Activated T-cell treated with anti-CD3 and anti-CD28 coated beads, Interleukin-2, amount 50 U/mL, for 1 hour (primary cell): ENCODE results near the gene METTL8.
A peak's percentile ranks its signal among the peaks of the same experiment; 100 is the strongest.

Experiments used
- DNase-seq: peaks from one replicate; pipeline ENCODE4 v3.0.0-alpha.2; 2020

The METTL8 gene

DNA sequence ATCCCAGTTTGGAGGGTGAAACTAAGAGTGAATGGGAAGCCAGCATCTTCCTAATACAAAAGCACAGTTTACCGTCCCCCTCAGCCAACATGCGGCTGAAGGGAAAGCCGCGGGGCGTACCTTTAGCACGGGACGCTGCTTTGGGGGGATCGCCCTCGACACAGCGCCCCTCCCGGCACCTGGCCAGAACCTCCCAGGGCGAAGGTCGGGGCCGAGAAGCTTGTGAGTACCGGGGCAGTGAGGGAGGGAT lies at the start of gene METTL8:
Gene METTL8 (minus strand): TSS at position 228 of the 250 bp plus-strand sequence. CDS start 41,805 bp downstream, outside the sequence.
- DNase-seq = no peak

- DNase-seq = no peak
Observed at GRCh38 chr2:171482877-171483276, 49.1 kb upstream of the METTL8 start.

- DNase-seq = no peak
Observed at GRCh38 chr2:171482308-171482707, 48.5 kb upstream of the METTL8 start.

- DNase-seq = no peak
Observed at GRCh38 chr2:171480908-171481307, 47.1 kb upstream of the METTL8 start.

- no peak for DNase-seq
Observed at GRCh38 chr2:171479154-171479814, 45.5 kb upstream of the METTL8 start.

- no peak for DNase-seq
Observed at GRCh38 chr2:171478345-171478744, 44.6 kb upstream of the METTL8 start.

DNA sequence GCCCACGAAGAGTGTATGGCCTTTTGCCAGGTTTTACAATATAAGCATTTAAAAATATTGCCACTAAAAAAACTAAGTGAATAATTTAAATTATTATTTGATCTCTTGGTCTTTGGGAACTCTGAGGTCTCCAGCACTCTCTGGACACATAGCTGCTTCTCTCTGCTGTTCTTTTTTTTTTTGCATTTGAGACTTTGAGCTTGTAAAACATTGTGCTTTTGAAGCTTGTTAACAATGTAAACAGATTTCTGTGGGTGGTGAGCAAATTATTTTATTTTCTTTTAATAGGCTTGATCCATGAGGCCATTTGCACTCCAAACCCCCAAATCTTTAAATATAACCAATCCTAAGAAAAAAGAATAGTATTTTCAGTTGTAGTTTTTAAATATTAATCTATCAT lies 42.2 kb upstream of the METTL8 start:
- no peak for DNase-seq

DNA sequence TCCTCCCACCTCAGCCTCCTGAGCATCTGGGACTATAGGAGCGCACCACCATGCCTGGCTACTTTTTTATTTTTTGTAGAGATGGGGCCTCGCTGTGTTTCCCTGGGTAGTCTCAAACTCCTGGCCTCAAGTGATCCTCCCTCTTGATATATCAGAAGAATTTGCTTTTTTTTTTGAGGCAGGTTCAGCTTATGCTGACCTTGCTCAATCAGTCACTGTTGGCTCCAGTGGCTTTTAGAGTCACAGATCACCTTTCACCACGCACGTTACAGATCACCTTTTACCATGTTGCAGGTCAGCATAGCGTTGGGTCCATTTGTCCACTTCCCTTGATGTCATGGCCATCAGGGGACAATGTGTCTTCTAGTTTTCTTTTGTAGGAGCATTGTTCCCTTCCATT lies 36.3 kb upstream of the METTL8 start:
- DNase-seq = no peak

GRCh38 chr2:171469176-171469575 lies 35.4 kb upstream of the METTL8 start:
- no peak for DNase-seq

- DNase-seq = no peak
Observed at GRCh38 chr2:171460537-171460936, 26.7 kb upstream of the METTL8 start.

- DNase-seq = no peak
Observed at GRCh38 chr2:171459498-171459897, 25.7 kb upstream of the METTL8 start.

DNA sequence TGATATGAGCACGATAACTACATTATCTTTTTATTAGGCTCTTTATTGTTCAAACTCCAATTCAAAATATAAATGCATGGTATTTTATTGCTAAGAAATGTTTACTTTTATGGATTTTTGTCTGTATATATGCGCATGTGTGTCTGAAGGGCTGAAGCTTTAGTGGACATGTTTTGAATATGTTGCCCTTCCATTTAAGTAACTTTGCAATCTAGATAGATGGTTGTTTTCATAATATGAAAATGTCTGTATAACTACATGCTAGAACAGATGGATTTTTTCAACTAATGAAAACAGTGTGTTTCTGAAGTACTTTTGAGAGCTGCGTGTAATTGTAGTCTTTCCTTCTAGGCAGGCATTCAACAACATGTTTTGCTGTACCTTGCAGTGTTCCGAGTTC lies 19.0 kb upstream of the METTL8 start:
- DNase-seq = no peak

DNA sequence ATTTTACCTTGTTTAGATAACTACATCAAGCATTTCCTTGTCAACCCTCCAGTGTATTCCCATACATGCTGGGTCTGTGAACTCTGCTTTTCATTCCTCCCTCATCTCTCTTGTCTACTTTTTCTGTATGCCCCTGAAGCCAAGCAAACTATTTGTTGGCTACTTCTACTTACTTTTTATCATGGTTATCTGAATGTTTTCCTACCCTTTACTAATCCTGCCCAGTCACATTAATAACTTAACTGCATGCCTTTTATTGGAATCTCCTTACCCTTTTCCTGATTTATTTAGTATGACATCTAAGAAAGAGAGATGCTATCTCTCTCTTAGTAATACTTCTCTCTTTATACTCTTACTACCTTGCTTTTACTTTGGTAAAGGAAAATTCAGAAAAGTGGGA lies 17.3 kb upstream of the METTL8 start:
- no peak for DNase-seq

DNA sequence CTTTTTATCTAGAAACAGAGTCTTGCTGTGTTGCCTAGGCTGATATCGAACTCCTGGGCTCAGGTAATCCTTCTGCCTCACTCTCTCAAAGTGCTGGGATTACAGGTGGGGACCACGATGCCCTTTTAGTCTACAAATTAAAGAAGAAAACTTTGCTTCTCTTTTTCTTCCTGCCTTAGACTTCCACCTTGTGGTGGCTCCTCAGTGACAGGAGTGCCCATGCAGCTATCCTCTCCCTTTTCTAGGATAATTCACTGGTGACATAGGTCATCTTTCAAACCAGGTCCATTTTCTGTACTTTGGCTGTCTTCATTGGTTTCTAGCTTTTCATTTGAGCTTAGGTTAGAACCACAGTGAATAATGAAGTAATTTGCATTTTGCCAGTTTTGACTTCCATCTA lies 13.9 kb upstream of the METTL8 start:
- no peak for DNase-seq

DNA sequence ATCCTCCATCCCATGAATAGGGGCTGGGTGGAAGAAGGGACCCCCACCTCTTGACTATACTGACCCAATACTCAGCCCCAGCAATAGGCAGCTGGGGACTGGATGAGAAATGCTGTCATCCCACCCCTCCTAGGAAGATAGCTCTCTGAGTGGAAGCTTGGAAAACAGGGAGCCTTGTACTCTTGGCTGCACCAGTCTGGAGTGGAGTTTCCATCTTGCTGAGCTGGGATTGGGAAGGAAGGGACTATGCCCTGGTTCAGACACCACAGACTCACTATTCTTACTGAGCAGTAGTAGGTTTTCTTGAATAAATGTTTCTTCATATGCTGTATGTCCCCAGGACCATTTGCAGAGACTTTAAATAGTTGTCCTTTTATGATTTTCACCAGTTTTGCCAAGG lies 7.7 kb upstream of the METTL8 start:
- DNase-seq = no peak

DNA sequence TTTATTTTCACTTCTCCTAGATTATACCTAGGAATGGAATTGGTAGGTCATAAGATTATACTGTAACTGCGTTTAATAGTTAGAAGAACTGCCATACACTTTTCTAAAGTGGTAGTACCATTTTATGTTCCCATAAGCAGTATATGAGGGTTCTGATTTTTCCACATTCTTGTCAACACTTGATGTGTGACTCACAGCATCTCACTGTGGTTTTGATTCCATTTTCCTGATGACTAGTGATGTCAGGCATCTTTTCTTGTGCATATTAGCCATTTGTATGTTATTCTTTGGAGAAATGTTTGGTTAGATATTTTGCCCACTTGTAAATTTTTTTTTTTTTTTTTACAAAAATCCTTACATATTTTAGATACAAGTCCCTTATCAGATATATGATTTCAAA lies 2.5 kb upstream of the METTL8 start:
- DNase-seq = no peak

DNA sequence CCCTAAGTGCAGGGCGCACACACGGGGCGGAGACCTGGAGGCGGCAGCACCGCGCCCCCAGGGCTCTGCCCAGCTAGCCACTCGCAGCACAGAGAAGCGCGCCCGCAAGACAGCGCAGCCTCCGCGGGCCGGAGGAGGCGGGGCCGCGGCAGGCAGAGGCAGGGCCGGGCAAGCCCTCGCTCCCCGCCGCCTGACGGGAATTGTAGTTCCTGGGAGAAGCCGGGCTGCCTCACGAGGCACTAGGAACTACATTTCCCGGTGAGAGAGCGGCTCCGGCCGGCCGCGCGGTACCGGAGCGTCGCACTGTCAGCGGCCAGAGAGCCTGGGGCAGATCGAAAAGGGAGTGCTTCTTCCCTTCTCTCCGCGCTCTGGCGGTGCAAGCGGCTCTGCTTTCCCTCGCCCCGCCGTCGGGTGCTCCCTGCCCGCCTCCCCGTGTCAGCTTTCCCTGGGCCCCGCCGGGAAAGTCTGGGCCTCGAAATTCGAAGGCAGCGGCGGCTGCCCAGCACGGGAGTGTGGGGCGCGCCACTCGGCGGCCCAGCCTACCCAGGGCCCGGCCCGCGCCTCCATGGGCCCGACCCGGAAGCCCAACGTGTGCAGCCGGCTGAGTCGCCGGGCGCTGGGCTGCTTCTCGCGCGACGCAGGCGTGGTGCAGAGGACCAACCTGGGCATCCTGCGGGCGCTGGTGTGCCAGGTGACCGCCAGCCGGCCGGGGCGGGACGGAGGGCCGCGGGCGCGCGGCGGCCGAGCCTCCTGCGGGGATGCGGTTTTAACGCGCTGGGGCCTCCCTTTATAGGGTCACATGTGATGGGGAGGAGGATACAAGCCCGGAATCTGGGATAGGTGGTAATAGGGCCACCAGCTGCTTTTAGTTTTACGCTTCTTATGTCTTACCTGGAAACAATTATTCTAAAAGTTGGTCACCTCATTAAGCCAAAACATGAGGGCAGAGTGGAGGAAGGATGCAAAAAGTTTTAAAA lies 511 bp upstream of the METTL8 start, which contains the start of gene DCAF17:
Gene DCAF17 (plus strand): TSS at position 214 of the 977 bp plus-strand sequence. CDS start 352 bp downstream, at position 566.
- DNase-seq = peak; percentile 92

DNA sequence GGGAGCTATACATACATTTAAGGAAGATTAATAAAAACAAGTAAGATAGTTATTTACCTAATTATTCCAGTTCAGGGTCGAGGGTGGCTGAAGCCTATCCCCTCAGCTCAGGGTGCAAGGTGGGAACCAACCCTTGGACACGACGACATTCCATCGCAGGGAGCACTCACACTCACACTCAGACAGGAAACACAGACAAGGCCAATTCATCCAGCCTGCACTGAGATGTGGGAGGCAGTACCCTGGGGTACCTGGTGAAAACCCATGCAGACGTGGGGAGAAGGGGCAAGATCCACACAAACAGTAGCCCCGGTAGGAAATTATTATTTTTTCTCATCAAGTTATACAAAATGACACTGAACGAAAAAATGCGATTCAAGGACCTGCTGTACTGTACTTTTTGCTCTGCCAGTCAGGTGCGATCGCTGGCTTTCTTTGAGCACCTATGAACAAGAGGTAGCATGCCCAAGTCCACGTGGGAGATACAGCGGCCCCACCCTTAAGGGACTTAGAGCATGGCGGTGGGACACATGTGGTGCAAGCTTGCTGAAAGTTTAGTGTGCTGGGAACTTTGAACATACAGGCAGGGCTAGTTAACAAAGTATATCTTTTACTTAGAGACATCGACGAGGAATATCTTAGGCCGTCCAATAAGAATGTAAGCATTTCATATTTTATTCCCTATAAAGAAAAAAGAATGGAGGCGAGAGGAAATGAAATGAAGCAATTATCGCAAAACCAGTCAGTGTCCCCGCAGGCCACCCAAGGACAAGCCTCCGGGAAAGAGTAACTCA lies 624 bp downstream of the METTL8 start:
- DNase-seq = peak; percentile 27

- DNase-seq = no peak
Observed at GRCh38 chr2:171432206-171432968, 1.4 kb downstream of the METTL8 start.

DNA sequence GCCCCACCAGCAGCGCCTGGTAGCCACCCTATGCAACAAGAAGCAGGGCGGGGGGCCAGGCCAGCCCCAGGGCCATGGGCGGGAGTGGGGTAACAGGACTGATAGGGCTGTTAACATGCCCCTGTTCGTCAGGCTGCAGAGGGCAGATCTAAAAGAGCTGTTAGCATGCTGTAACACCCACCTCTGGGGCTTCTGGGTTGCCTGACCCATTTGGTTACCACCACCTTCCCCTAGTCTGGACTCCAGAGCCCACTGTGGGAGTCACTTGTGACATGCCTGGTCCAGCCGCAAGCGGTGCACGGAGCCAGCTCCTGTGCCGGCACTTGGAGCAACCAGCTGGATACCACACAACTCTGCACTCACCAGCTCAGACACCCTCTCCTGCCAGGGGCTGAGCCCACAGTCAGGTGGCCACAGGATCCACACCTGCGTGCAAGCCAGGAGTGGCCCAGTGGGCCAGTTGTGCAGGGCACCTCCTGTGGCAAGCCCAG lies 2.1 kb downstream of the METTL8 start:
- DNase-seq = no peak

GRCh38 chr2:171430516-171431410 lies 3.0 kb downstream of the METTL8 start:
- DNase-seq = no peak
